HG02981 (cell line): ENCODE measurements around the gene PPARG.

Experiments used
- ATAC-seq: cut with Tn5 transposase; IDR thresholded peaks from one replicate; pipeline ENCODE4 v1.9.1; 2021; ENCODE audit warnings: mild to moderate bottlenecking, moderate library complexity; ENCODE audit not compliant: unreplicated experiment

Gene PPARG

GRCh38 chr3:12408984-12409683 lies 120.3 kb downstream of the PPARG start:
- ATAC-seq = no peak

GRCh38 chr3:12409684-12410596 lies 121.1 kb downstream of the PPARG start:
- no peak for ATAC-seq

DNA sequence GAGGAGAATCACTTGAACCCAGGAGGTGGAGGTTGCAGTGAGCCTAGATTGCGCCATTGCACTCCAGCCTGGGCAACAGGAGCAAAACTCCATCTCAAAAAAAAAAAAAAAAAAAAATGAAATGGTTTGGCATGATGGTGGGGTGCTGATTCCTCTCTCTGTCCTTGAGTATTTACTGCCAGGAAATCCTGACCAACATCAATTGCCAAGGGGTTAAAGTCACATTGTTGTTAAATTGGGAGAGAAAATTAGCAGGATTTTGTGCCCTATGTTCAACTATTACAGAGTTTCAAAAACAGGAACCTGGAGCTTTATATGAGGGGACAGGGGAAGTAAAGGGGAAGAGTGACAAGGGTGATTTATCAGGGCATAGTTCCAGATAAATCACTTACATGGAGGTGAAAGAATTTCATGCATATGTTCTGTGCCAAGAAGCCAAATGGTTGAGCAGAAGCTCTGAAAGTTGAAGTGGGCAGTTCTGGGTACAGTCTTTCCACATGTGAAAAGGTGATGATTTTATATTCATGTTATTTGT lies 124.9 kb downstream of the PPARG start:
- ATAC-seq = no peak

GRCh38 chr3:12415014-12415680 lies 126.3 kb downstream of the PPARG start:
- no peak for ATAC-seq

- ATAC-seq = no peak
Measured at GRCh38 chr3:12416731-12417130, 127.9 kb downstream of the PPARG start.

DNA sequence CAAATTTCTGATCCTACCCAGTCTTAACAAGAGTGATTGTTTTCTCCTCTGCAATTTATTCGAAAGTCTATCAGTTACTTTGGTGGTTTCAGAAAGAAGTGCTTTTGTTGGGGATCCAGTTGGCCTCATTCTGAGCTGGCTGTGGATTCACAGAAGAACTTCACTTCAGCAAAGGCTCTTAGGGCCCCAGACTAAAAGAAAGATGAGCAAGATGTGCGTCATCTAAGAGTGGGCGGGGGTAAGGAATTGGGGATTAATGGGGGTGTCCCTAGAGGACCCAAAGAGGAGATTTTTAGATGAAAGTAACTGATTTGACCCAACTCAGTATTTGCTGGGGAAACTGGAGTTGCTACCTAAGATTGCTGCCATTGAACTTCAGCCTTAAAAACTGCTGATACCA lies 131.5 kb downstream of the PPARG start:
- no peak for ATAC-seq

GRCh38 chr3:12421132-12421531 lies 132.3 kb downstream of the PPARG start:
- ATAC-seq = no peak

- no peak for ATAC-seq
Measured at GRCh38 chr3:12423131-12423530, 134.3 kb downstream of the PPARG start.

- ATAC-seq = no peak
Measured at GRCh38 chr3:12423918-12424630, 135.2 kb downstream of the PPARG start.

DNA sequence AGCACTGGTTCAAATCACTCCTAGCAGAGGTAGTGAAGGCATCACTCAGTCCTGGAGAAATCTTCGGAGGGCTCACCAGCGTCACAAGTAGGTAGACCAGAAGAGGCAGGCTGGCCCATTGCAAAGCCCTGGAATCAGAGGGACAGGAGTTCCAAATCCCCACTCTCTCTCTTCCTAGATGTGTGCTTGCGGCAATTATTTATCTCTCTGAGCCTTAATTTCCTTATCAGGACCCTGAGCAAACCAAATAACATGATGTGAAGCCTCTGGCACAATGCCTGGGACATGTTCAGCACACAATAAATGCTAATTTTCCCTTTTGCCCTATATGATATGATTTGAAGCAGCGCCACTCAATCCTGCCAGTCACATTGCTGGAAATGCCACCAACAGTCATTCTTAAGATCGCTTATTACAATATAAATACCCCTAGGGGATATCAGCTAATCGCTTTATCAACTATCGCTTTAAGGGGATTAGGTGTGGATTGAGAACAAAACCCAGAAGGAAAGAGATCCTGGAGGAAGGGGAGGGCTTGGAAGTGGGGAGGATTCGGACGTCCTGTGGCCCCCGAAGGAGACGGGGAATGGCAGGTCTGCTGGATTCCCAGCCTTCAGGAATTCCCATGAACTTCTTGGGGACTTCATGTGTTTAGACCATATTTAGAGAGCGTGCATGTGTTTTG lies 135.9 kb downstream of the PPARG start:
- ATAC-seq = no peak

- no peak for ATAC-seq
Measured at GRCh38 chr3:12425850-12426579, 137.1 kb downstream of the PPARG start.

- no peak for ATAC-seq
Measured at GRCh38 chr3:12427551-12427950, 138.7 kb downstream of the PPARG start.

GRCh38 chr3:12428126-12428525 lies 139.3 kb downstream of the PPARG start:
- ATAC-seq = no peak

GRCh38 chr3:12430086-12430485 lies 141.2 kb downstream of the PPARG start:
- no peak for ATAC-seq

- no peak for ATAC-seq
Measured at GRCh38 chr3:12433823-12434222, 145.0 kb downstream of the PPARG start.

DNA sequence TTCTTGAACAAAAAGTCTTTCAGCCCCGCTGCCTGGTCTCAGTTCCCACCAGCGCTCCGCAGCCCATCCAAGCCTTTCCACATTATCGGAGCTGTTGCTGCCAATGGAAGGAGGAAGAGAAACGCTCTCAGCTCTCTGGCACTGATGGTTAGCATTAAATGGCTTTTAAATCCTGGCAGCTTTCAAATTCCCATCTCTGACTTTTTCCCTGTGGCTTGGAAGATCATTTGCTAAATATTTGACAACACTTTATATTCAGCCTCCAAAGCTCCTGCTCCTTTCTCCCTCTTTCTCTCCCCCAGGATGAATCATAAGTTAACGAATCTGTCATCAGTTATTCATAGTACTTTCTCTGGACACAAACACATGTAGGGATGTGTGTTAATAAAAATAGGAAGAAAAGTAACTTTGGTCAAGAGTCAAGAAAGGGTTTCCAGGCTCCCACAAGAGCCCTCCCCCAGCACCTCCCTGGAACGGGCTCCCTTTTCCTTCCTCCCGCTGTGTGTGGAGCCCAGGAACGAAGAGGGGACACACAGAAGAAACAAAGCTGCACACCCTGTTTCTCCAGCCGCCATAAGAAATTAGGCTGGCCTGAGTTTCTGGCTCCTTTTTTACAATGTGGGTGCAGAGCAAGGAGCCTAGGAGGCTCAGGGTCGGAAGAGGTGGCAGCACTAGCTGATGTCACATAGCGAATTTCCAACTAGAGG lies 147.8 kb downstream of the PPARG start:
- no peak for ATAC-seq

DNA sequence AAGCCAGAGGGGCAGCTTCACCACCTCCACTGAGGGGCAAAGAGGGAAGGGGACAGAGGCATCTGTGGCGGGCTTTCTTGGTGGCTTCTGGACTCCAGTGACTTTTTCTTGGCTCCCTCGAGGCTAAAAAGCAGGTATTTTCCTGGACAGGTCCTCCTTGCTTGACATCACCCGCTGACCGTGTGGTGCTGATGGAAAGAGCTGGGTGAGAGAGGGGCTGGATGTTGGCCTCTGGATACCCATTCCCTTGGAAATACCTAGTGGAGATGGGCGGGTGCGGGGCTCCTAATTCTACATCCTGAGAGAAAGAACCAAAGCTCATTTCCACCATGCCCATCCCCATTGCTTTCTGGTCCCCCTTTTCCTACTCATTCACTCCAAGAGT lies 148.3 kb downstream of the PPARG start:
- ATAC-seq = no peak

GRCh38 chr3:12437861-12438260 lies 149.0 kb downstream of the PPARG start:
- ATAC-seq = no peak

GRCh38 chr3:12438318-12438717 lies 149.4 kb downstream of the PPARG start:
- ATAC-seq = no peak
